PC-3 (cell line): ENCODE measurements around the gene PIEZO1.

Experiments
- CTCF ChIP-seq: fragments of 300-600 bp; sonication (generic); conservative IDR thresholded peaks from 2 replicates; pipeline ENCODE4 v1.5.1; 2017; ENCODE audit warnings: antibody characterized with exemption, low read depth, mild to moderate bottlenecking, low read length
- EZH2 ChIP-seq: fragments of 300-600 bp; sonication (generic); IDR thresholded peaks from one replicate; pipeline ENCODE4 v1.6.1; 2017; ENCODE audit warnings: antibody characterized with exemption, mild to moderate bottlenecking, low read length; ENCODE audit not compliant: unreplicated experiment
- EZH2phosphoT487 ChIP-seq: fragments of 300-600 bp; sonication (generic); IDR thresholded peaks from 2 replicates; pipeline ENCODE4 v1.6.1; 2018; ENCODE audit warnings: mild to moderate bottlenecking, antibody characterized with exemption, low read length, borderline replicate concordance

GRCh38 chr16:88780142-88781062, 4.6 kb downstream of the PIEZO1 start:
- TF ChIP-seq CTCF (no peak), EZH2 (no peak), EZH2phosphoT487 (no peak)
